ENCODE measurements around the gene FAM72B.
"Not testable (repeated sequence)": the region's sequence is repeated elsewhere in the genome, so short reads cannot be mapped to it uniquely, and the experiment has no call there.

Gene FAM72B

GRCh38 chr1:121205786-121206711 lies 21.9 kb upstream of the FAM72B start:
- H3K27me3 ChIP-seq (ENCODE audit: control insufficient read depth in 3 of 3, insufficient read depth in 3 of 3, low read depth in 1 of 3, low read length in 3 of 3); H4K91ac ChIP-seq (ENCODE audit: low read depth, low read length, poor library complexity); H3K9me3 ChIP-seq (replicated peaks in 1 of 2; ENCODE audit: control insufficient read depth in 2 of 2, insufficient read depth in 1 of 2, low read depth in 1 of 2, low read length in 2 of 2); H3K4ac ChIP-seq (ENCODE audit: low read length); H3K79me1 ChIP-seq (ENCODE audit: low read depth, low read length); H2BK15ac ChIP-seq (ENCODE audit: low read length); H2AFZ ChIP-seq (ENCODE audit: low read length); H3K4me2 ChIP-seq (ENCODE audit: insufficient read depth, low read length, poor library complexity, severe bottlenecking); H3K4me3 ChIP-seq (ENCODE audit: low read length in 2 of 2); H3K9ac ChIP-seq (ENCODE audit: low read depth, low read length, poor library complexity); H3K18ac ChIP-seq (ENCODE audit: low read length); H2BK12ac ChIP-seq (ENCODE audit: low read length); H3K27ac ChIP-seq (replicated peaks; ENCODE audit: low read length); H3K36me3 ChIP-seq (replicated peaks in 1 of 2; ENCODE audit: control insufficient read depth in 2 of 2, insufficient read depth in 2 of 2, low read length in 2 of 2); H3K4me1 ChIP-seq (ENCODE audit: control insufficient read depth in 2 of 2, insufficient read depth in 1 of 2, low read depth in 1 of 2, low read length in 2 of 2); H3K23ac ChIP-seq (ENCODE audit: low read depth, low read length, poor library complexity); H4K8ac ChIP-seq (ENCODE audit: low read depth, low read length); H2BK5ac ChIP-seq (ENCODE audit: low read length); H3K14ac ChIP-seq (ENCODE audit: low read length); H2AK5ac ChIP-seq (ENCODE audit: low read depth, low read length); DNase-seq (ENCODE audit: low spot score); H2BK120ac ChIP-seq (ENCODE audit: low read depth, low read length): not testable (repeated sequence)
- no CpG with 5 or more reads among the region's 8 CpGs for WGBS, 2 donors (ENCODE audit: extremely low coverage in 2 of 2, insufficient read length in 2 of 2, insufficient replicate concordance in 1 of 2)

DNA sequence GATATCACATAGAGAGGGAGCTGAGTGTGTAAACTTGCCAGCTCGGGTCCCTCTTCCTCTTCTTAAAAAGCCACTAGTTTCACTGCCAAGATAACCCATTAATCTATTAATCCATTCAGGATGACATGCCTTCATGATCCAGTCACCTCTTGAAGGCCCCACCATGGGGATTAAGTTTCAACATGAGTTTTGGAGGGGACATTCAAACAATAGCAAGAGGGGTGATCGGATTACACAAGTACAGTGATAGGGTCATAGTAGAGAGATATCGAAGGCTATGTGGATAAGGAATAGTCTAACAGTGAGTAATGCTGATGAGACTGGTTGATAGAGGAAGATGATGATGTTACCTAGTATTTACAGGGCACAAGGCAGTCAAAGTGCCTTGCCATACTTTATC lies 18.8 kb upstream of the FAM72B start:
- DNase-seq (ENCODE audit: low spot score); H4K8ac ChIP-seq (ENCODE audit: low read depth, low read length); H3K18ac ChIP-seq (ENCODE audit: low read length); H3K9ac ChIP-seq (ENCODE audit: low read depth, low read length, poor library complexity); H3K36me3 ChIP-seq (replicated peaks in 1 of 2; ENCODE audit: control insufficient read depth in 2 of 2, insufficient read depth in 2 of 2, low read length in 2 of 2); H3K4me3 ChIP-seq (ENCODE audit: low read length in 2 of 2); H3K23ac ChIP-seq (ENCODE audit: low read depth, low read length, poor library complexity); H2AFZ ChIP-seq (ENCODE audit: low read length); H2BK15ac ChIP-seq (ENCODE audit: low read length); H2BK5ac ChIP-seq (ENCODE audit: low read length); H3K4me1 ChIP-seq (ENCODE audit: control insufficient read depth in 2 of 2, insufficient read depth in 1 of 2, low read depth in 1 of 2, low read length in 2 of 2); H4K91ac ChIP-seq (ENCODE audit: low read depth, low read length, poor library complexity); H3K9me3 ChIP-seq (replicated peaks in 1 of 2; ENCODE audit: control insufficient read depth in 2 of 2, insufficient read depth in 1 of 2, low read depth in 1 of 2, low read length in 2 of 2); H2AK5ac ChIP-seq (ENCODE audit: low read depth, low read length); H2BK120ac ChIP-seq (ENCODE audit: low read depth, low read length); H3K4me2 ChIP-seq (ENCODE audit: insufficient read depth, low read length, poor library complexity, severe bottlenecking); H2BK12ac ChIP-seq (ENCODE audit: low read length); H3K79me1 ChIP-seq (ENCODE audit: low read depth, low read length); H3K4ac ChIP-seq (ENCODE audit: low read length); H3K14ac ChIP-seq (ENCODE audit: low read length); H3K27me3 ChIP-seq (ENCODE audit: control insufficient read depth in 3 of 3, insufficient read depth in 3 of 3, low read depth in 1 of 3, low read length in 3 of 3); H3K27ac ChIP-seq (replicated peaks; ENCODE audit: low read length): not testable (repeated sequence)
- no CpG with 5 or more reads among the region's 3 CpGs for WGBS, 2 donors (ENCODE audit: extremely low coverage in 2 of 2, insufficient read length in 2 of 2, insufficient replicate concordance in 1 of 2)

GRCh38 chr1:121200985-121201981 lies 17.1 kb upstream of the FAM72B start:
- not testable (repeated sequence) for H2BK15ac ChIP-seq (ENCODE audit: low read length); H3K79me1 ChIP-seq (ENCODE audit: low read depth, low read length); H3K14ac ChIP-seq (ENCODE audit: low read length); H3K36me3 ChIP-seq (replicated peaks in 1 of 2; ENCODE audit: control insufficient read depth in 2 of 2, insufficient read depth in 2 of 2, low read length in 2 of 2); H3K18ac ChIP-seq (ENCODE audit: low read length); H2BK120ac ChIP-seq (ENCODE audit: low read depth, low read length); H3K9ac ChIP-seq (ENCODE audit: low read depth, low read length, poor library complexity); H2BK5ac ChIP-seq (ENCODE audit: low read length); H3K23ac ChIP-seq (ENCODE audit: low read depth, low read length, poor library complexity); H4K91ac ChIP-seq (ENCODE audit: low read depth, low read length, poor library complexity); H3K27ac ChIP-seq (replicated peaks; ENCODE audit: low read length); H3K9me3 ChIP-seq (replicated peaks in 1 of 2; ENCODE audit: control insufficient read depth in 2 of 2, insufficient read depth in 1 of 2, low read depth in 1 of 2, low read length in 2 of 2); H3K27me3 ChIP-seq (ENCODE audit: control insufficient read depth in 3 of 3, insufficient read depth in 3 of 3, low read depth in 1 of 3, low read length in 3 of 3); H2AFZ ChIP-seq (ENCODE audit: low read length); H3K4me1 ChIP-seq (ENCODE audit: control insufficient read depth in 2 of 2, insufficient read depth in 1 of 2, low read depth in 1 of 2, low read length in 2 of 2); H3K4me3 ChIP-seq (ENCODE audit: low read length in 2 of 2); H2AK5ac ChIP-seq (ENCODE audit: low read depth, low read length); H3K4ac ChIP-seq (ENCODE audit: low read length); H2BK12ac ChIP-seq (ENCODE audit: low read length); H4K8ac ChIP-seq (ENCODE audit: low read depth, low read length); DNase-seq (ENCODE audit: low spot score); H3K4me2 ChIP-seq (ENCODE audit: insufficient read depth, low read length, poor library complexity, severe bottlenecking)
- no CpG with 5 or more reads among the region's 13 CpGs for WGBS, 2 donors (ENCODE audit: extremely low coverage in 2 of 2, insufficient read length in 2 of 2, insufficient replicate concordance in 1 of 2)

- H2BK5ac ChIP-seq (ENCODE audit: low read length); H3K9me3 ChIP-seq (replicated peaks in 1 of 2; ENCODE audit: control insufficient read depth in 2 of 2, insufficient read depth in 1 of 2, low read depth in 1 of 2, low read length in 2 of 2); DNase-seq (ENCODE audit: low spot score); H2BK12ac ChIP-seq (ENCODE audit: low read length); H4K91ac ChIP-seq (ENCODE audit: low read depth, low read length, poor library complexity); H3K4me2 ChIP-seq (ENCODE audit: insufficient read depth, low read length, poor library complexity, severe bottlenecking); H2AK5ac ChIP-seq (ENCODE audit: low read depth, low read length); H2AFZ ChIP-seq (ENCODE audit: low read length); H3K36me3 ChIP-seq (replicated peaks in 1 of 2; ENCODE audit: control insufficient read depth in 2 of 2, insufficient read depth in 2 of 2, low read length in 2 of 2); H3K27ac ChIP-seq (replicated peaks; ENCODE audit: low read length); H3K18ac ChIP-seq (ENCODE audit: low read length); H3K27me3 ChIP-seq (ENCODE audit: control insufficient read depth in 3 of 3, insufficient read depth in 3 of 3, low read depth in 1 of 3, low read length in 3 of 3); H2BK15ac ChIP-seq (ENCODE audit: low read length); H3K4ac ChIP-seq (ENCODE audit: low read length); H3K9ac ChIP-seq (ENCODE audit: low read depth, low read length, poor library complexity); H2BK120ac ChIP-seq (ENCODE audit: low read depth, low read length); H3K79me1 ChIP-seq (ENCODE audit: low read depth, low read length); H3K4me3 ChIP-seq (ENCODE audit: low read length in 2 of 2); H3K4me1 ChIP-seq (ENCODE audit: control insufficient read depth in 2 of 2, insufficient read depth in 1 of 2, low read depth in 1 of 2, low read length in 2 of 2); H3K23ac ChIP-seq (ENCODE audit: low read depth, low read length, poor library complexity); H4K8ac ChIP-seq (ENCODE audit: low read depth, low read length); H3K14ac ChIP-seq (ENCODE audit: low read length): not testable (repeated sequence)
- WGBS, 2 donors (ENCODE audit: extremely low coverage in 2 of 2, insufficient read length in 2 of 2, insufficient replicate concordance in 1 of 2) = no CpG with 5 or more reads among the region's 1 CpG
These were observed 16.1 kb upstream of the FAM72B start for GRCh38 chr1:121200232-121200631.
